Limb (tissue), 2 donors: ENCODE measurements around the gene NIN.
"Not testable (repeated sequence)": the region's sequence is repeated elsewhere in the genome, so short reads cannot be mapped to it uniquely, and the experiment has no call there.

Experiments
- DNase-seq, 2 donors: peaks; one replicate each; pipeline ENCODE4 v3.0.0-alpha.2; 2016; ENCODE audit errors: extremely low spot score in 2 of 2

NIN gene

DNA sequence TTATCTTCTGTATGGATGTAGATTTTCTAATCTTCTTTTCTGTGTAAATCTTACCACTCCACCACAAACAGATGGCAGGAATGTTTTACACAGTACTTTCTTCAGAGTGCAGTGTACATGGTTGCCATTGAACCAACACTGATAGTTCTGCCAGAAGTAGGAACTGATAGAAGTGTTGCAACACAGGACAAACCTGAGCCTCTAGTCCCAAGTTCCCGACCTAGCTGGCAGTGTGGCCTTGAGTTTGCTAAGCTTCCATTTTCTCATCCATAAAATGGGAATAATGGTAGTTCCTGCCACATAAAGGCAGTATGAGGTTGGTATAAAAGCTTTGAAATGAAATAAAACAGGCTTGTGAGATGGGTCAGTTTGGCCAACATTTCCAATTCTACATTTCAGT is 112.0 kb downstream of the NIN start:
- no peak for DNase-seq

DNA sequence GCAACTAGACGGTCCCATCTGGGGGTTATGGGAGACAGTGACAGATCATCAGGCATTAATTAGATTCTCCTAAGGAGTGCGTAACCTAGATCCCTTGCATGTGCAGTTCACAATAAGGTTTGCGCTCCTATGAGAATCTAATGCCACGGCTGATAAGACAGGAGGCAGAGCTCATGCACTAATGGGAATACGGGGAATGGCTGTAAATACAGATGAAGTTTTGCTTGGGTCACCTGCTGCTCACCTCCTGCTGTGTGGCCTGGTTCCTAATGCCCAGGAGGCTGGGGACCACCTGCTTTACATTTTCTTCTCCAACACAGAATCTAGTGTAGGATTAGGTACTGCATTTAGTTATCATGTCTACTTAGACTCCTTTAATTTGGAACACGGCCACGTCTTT is 113.2 kb downstream of the NIN start:
- DNase-seq: no peak

DNA sequence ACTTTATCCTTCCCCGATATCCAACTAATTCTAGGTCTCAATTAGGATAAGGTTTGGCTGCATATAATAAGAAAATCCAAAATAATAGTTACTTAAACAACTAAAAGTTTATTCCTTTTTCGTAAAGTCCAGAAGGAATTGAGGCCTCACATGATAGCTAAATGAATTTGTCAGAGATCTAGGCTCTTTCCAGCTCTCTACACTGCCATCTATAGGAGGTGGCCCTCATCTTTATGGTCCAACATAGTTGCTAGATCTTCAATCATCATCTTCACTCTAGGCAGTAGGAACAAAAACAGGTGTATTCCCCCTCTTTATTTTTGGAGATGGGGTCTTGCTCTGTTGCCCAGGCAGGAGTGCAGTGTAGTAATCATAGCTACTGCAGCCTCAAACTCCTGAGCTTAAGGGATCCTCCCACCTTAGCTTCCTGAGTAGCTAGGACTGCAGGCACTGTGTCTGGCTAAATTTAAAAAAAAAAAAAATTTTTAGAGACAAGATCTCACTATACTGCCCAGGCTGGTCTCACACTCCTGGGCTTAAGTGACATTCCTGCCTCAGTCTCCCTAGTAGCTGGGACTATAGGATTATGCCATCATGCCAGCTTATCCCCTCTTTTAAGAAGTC is 116.4 kb downstream of the NIN start:
- no peak for DNase-seq

DNA sequence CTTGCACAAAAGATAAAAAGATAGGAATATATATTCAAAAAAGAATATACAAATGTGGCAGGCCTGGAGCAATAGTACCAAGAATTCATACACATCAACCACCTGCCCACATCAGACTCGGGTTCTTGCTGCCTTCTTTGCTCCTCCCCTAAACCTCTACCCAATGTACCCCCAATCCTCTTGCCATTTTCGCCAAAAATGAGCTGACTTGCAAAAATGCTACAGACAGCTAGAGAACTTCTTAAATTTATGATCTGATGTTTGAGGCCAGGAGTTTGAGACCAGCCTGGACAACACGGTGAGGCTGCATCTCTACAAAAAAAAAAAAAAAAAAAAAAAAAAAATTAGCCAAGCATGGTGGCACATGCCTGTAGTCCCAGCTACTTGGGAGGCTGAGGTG is 119.9 kb downstream of the NIN start:
- DNase-seq: no peak

DNA sequence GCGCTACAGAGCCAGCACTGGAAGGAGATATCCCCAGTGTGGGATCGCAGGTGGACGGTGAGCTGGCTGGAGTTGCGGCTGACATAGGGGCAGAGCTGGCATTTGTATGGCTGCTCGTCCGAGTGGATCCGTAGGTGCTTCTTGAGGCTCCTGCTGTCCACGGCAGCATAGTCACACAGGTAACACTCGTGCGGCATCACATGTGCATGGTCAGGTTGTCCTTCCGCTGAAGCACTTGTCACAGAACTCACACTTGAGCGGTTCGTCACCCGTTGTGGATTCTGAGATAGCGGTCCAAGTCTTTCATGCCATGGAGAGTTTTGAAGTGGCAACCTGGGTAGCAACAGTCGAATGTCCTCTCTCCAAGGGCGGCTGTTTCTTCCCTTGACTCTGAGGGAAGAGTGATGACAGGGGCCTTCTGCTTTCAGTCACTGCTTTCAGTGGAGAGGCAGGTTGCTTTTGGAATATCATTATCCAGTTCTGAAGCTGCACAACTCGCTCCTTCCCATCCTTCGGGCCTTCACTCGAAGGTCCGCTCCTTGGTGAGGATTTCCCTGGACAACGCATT is 125.9 kb downstream of the NIN start:
- DNase-seq: no peak

DNA sequence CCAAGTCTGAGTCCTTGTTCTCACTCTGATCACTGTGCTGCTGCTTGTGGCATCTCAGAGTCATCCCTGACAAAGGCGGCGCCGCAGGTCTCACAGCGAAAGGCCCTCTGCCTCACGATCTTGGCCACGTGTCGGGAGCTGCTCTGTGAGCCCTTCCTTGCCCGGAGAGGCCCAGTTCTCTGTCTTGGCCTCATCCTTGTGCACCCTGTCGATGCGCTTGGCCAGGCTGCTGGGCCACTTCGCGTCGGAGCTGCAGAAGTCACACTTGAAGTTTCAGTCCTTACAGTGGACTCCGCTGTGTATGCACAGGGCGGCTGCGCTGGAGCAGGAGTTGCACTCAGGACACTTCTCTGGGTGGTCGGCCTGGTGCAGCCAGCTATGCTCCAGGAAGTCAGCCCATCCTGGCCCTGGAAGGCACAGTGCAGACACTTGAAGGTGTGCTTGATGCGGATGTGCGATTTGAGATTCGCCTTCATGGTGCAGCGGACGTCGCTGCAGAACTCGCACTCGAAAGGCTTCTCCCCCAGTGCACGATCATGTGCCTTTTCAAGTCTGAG is 126.4 kb downstream of the NIN start:
- DNase-seq: no peak

DNA sequence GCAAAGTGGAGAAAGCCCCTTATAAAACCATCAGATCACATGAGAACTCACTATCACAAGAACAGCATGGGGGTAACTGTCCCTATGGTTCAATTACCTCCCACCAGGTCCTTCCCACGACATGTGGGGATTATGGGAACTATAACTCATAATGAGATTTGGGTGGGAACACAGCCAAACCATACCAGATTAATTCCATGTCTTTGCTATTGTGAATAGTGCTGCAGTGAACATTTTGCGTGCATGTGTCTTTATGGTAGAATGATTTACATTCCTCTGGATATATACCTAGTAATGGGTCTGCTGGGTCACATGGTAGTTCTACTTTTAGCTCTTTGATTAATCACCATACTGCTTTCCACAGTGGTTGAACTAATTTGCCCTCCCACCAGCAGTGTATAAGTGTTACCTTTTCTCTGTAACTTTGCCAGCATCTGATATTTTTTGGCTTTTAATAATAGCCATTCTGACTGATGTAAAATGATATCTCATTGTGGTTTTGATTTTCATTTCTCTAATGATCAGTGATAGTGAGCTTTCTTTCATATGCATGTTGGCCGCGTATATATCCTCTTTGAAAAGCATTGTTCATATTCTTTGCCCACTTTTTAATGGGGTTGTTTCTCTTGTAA is 133.2 kb downstream of the NIN start:
- DNase-seq: no peak

DNA sequence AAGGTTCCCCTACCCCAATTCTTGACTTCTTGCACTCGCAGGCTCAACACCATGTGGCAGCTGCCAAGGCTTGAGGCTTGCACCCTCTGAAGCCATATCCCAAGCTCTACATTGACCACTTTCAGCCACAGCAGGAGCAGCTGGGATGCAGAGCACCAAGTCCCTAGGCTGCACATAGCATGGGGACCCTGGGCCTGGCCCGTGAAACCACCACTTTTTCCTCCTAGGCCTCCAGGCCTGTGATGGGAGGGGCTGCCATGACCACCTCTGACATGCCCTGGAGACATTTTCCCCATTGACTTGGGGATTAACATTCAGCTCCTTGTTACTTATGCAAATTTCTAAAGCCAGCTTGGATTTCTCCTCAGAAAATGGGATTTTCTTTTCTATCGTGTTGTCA is 136.7 kb downstream of the NIN start:
- not testable (repeated sequence) for DNase-seq

DNA sequence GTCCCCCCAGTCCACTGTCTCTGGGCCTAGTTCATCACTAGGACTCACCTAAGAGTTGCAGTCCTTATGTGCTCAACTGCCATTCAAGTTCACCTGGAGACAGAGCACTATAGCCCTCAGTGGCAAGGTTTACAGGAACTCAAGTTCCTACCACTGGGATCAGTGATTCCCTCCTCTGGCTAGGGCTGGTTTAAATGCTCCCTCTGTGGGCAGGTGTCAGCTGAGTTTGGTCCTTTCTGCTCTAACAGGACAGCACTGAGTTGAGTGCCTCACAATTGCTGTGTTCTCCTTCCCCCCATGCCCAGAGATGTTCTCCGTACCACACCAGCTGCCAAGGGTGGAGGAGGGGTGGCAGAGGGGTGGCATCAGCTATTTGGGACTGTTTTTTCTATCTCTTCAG is 142.1 kb downstream of the NIN start:
- DNase-seq: no peak

DNA sequence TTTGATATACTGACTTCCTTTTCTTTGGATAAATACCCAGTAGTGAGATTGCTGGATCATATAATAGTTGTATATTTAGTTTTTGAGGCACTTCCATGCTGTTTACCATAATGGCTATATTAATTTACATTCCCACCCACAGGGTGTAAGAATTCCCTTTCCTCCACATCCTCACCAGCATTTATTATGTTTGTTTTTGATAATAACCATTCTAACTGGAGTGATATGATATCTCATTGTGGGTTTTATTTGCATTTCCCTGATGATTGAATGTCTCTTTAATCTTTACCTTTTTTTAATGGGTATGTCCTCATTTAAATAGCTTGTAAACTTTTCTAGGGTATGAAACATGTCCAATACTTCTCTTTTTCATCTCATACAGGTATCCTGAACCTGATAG is 151.3 kb downstream of the NIN start:
- no peak for DNase-seq

DNA sequence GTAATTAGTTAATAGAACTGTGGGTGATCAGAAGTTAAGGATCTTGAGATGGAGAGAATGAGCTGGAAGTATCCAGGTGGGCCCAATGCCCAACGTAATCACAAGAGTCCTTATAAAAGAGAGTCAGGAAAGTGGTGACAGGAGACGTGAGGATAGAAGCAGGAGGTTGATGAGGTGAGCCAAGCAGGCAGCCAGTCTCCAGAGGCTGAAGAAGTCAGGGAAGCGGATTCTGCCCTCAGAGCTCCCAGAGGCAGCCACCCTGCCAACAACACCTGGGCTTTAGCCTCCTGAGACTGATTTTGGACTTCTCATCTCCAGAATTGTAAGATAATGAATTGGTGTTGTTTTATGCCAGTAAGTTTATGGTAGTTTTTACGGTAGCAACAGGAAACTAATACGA is 152.8 kb downstream of the NIN start:
- no peak for DNase-seq

DNA sequence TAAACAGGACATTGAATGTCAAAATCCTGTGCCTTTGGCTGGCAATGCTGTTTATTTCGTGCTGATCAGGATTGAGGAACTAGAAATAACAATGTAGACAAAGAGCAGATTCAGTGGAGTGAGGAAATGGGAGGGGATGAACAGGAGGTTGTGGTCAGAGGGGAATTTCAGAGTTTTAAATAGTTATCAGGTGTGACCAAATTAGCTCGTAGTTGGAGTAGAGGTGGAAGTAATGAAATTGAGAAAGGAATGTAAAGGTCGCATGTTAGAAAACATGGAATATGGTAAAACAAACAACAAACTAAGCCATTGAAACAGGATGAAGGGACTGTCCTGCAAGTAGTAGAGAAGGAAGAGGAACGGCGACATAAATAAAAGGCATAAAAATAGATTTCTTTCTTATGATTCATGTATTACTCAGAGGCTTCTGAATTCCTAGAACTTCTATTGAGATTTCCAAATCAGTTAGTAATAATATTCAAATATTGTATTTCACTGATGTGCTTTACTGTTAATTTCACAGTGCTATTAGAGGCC is 153.4 kb downstream of the NIN start:
- DNase-seq: no peak

DNA sequence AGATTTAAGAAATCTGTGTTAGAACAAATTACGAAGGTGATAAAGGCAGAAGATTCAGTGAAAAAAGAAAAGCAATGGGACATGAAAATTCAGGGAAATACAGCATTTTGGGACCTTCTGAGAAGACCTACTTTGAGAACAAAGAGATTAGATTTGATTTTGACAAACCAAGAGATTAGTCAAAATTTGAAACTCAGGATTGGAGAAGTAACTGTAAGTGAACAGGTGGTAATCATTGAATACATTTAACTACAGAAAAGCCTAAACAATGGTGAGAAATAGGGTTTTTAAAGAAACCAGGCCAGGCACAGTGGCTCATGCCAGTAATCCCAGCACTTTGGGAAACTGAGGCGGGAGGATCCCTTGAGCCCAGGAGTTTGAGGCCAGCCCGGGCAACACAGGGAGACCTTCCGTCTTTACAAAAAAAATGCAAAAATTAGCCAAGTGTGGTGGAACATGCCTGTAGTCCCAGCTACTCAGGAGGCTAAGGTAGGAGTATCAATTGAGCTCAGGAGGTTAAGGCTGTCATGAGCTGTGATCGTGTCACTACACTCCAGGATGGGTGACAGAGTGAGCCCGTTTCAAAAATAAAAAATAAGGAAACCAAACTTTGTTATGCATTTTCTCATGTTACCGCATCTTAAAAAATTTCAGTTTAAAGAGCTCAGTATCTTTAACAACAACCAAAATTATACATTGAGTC is 154.0 kb downstream of the NIN start:
- no peak for DNase-seq

DNA sequence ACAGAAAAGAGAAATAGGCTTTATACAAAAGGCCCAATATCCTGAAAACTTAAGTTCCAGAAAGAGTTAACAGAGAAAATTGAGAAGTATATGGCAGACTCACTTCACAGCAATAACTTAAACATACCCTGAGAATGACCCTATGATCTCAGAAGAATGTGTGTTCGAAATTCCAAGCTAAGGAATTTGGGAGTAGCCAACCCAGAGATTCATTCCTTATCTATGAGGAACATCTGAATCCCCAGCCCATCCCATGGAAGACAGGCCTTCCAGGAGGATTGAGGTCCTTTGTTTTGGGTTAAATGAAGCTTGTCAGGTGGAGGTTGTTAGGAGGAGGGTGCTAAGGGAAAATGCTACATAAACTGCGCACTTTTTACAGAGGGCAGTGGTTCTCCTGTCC is 155.4 kb downstream of the NIN start:
- DNase-seq: no peak

DNA sequence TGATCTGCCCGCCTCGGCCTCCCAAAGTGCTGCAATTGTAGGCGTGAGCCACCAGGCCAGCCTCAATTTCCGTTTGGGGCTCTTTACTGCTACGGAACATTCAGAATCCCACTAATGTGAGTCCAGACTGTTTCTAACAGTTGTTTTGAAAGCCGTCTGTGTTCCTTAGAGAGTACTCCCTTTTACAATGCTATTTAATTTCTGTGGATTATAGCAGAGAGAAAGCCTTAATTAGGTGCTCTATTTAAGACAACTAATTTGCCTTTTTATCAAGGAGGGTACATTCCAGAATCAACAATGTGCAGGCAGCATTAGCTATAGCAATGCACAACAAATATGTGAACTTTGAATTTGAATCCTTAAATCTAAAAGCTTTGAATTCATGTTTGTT is 160.1 kb downstream of the NIN start:
- no peak for DNase-seq

DNA sequence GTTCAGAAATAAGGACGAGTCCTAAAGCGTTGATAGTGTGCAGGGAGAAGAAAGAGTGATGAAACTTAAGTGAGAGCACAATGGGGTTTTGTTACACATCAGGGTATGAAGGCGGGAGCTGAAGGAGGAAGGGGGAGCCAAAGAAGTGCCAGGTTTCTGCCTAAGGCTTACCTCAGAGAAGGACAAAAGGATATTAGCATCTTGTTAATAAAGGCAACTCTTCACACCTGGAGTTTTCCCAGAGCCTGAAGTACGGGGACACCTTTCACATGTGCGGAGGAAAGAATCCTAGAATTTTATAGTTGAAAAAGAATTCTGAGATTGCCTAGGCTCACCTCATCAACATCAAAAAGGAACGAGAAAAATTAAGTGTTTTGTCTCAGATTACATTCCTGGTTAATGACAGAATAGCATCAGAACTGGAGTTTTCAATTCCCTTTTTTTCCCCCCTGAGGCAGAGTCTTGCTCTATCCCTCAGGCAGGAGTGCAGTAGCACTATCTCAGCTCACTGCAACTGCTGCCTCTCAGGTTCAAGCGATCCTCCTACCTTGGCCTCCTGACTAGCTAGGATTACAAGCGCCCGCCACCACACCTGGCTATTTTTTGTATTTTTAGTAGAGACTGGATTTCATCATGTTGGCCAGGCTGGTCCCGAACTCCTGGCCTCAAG is 160.6 kb downstream of the NIN start:
- DNase-seq: no peak
